ENCODE data around the gene DNER.

The DNER gene

DNA sequence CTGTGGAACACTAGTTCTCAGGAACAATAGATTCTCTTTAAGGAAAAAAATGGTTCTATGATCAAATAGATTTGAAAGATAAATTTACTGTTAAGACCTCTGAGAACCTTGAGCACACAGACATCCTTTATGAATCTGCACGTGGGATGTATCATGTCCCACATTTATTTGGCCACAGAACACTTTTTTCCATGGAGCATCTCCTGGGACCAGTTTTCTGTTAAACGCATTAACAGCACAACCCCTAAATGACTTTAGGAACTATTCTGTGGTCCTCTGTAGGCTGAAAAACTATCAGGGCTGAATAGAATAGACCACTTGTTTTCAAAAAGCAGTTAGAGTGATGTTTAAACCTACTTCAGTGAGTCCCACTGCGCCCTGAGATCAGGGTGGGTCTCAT, 311.1 kb downstream of the DNER start:
- H3K4me3 ChIP-seq (ENCODE audit: low read depth, low read length), result no peak overlapping the region
- DNase-seq (ENCODE audit: low read depth), result no peak
- TF ChIP-seq POLR2A (IDR thresholded peaks at IDR 0.05; ENCODE audit: extremely low read depth, insufficient read length), result no peak
- TF ChIP-seq MAX (IDR thresholded peaks at IDR 0.05; ENCODE audit: low read depth, low read length), result no peak
- no peak for TF ChIP-seq MYC (IDR thresholded peaks at IDR 0.05; ENCODE audit: low read depth, low read length)

DNA sequence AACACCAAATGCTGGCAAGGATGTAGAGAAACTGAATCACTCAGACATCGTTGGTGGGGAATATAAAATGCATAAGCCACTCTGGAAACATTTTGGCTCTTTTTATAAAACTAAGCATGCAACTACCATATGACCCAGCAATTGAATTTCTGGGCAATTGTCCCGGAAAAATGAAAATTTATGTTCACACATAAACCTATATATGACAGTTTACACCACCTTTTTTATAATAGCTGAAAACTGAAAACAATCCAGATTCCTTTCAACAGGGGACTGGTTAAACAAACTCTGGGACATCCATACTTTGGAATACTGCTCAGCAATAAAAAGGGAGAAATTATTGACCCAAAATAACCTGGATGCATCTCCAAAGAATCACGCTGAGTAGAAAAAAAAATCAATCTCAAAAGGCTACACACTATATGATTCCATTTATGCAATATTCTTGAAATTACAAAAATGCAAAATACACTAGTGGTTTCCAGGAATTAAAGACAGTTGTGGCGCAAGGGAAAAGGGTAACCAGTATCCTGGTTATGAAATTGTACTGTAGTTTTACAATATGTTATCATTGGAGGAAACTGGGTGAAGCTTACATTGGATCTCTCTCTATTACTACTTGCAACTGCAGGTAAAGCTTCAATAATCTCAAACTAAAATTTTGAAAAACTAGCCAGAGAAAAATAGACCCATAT, 313.0 kb downstream of the DNER start:
- H3K4me3 ChIP-seq (ENCODE audit: low read depth, low read length), result no peak overlapping the region
- no peak for DNase-seq (ENCODE audit: low read depth)
- TF ChIP-seq POLR2A (IDR thresholded peaks at IDR 0.05; ENCODE audit: extremely low read depth, insufficient read length) (no peak), MAX (IDR thresholded peaks at IDR 0.05; ENCODE audit: low read depth, low read length) (no peak), MYC (IDR thresholded peaks at IDR 0.05; ENCODE audit: low read depth, low read length) (no peak)
- TF ChIP-seq, protein P1, sequence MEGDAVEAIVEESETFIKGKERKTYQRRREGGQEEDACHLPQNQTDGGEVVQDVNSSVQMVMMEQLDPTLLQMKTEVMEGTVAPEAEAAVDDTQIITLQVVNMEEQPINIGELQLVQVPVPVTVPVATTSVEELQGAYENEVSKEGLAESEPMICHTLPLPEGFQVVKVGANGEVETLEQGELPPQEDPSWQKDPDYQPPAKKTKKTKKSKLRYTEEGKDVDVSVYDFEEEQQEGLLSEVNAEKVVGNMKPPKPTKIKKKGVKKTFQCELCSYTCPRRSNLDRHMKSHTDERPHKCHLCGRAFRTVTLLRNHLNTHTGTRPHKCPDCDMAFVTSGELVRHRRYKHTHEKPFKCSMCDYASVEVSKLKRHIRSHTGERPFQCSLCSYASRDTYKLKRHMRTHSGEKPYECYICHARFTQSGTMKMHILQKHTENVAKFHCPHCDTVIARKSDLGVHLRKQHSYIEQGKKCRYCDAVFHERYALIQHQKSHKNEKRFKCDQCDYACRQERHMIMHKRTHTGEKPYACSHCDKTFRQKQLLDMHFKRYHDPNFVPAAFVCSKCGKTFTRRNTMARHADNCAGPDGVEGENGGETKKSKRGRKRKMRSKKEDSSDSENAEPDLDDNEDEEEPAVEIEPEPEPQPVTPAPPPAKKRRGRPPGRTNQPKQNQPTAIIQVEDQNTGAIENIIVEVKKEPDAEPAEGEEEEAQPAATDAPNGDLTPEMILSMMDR (IDR thresholded peaks at IDR 0.05; ENCODE audit: low read depth, low read length), result no peak

DNA sequence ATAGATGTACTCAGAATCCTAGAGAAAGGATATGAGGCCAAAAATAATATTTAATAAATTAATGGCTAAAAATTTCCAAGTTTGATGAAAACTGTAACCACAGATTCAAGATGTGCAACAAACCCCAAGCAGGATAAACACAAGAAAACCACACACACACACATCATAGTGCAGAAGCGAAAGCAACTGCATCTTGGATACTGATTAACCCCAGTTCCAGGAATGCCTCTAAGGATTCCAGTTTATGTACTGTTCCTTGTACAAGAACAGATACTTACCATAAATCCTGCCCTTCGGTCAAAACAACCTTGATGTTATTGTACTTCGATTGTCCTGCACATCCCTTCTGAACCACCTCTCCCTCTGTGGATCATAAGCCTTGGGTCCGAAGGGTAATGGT, 320.4 kb downstream of the DNER start:
- no peak for DNase-seq (ENCODE audit: low read depth)
- no peak overlapping the region for H3K4me3 ChIP-seq (ENCODE audit: low read depth, low read length)
- no peak for TF ChIP-seq MYC (IDR thresholded peaks at IDR 0.05; ENCODE audit: low read depth, low read length)

DNA sequence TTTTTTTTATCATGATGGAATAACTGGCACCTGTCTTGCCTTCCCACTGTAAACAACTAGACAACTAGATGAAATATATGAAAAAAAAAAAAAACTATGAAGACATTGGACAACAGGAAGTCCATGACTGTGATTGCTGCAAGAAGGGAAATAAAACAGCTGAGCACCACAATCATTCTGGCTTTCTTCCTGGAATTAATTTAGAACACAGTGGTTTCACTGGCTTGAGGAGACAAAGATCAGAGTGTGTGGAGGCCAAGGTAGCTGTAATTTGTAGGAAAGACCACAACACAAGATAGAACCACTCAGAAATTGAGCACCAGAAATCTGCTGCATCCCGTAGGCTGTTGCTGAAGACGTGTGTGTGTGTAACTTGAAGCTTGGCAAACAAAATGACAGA, 322.2 kb downstream of the DNER start:
- no peak for DNase-seq (ENCODE audit: low read depth)
- no peak overlapping the region for H3K4me3 ChIP-seq (ENCODE audit: low read depth, low read length)
- TF ChIP-seq MYC (IDR thresholded peaks at IDR 0.05; ENCODE audit: low read depth, low read length) (no peak), POLR2A (IDR thresholded peaks at IDR 0.05; ENCODE audit: extremely low read depth, insufficient read length) (no peak), MAX (IDR thresholded peaks at IDR 0.05; ENCODE audit: low read depth, low read length) (no peak)
- TF ChIP-seq, protein P1 (IDR thresholded peaks at IDR 0.05; ENCODE audit: low read depth, low read length), result no peak

- no peak overlapping the region for H3K4me3 ChIP-seq (ENCODE audit: low read depth, low read length)
- no peak for DNase-seq (ENCODE audit: low read depth)
- TF ChIP-seq MAX (IDR thresholded peaks at IDR 0.05; ENCODE audit: low read depth, low read length), result no peak
- no peak for TF ChIP-seq MYC (IDR thresholded peaks at IDR 0.05; ENCODE audit: low read depth, low read length)
- TF ChIP-seq, protein P1 (IDR thresholded peaks at IDR 0.05; ENCODE audit: low read depth, low read length), result no peak
- no peak for TF ChIP-seq POLR2A (IDR thresholded peaks at IDR 0.05; ENCODE audit: extremely low read depth, insufficient read length)
Observed at GRCh38 chr2:229388731-229389130, 325.6 kb downstream of the DNER start.

- TF ChIP-seq MYC (IDR thresholded peaks at IDR 0.05; ENCODE audit: low read depth, low read length) (no peak), POLR2A (IDR thresholded peaks at IDR 0.05; ENCODE audit: extremely low read depth, insufficient read length) (no peak), MAX (IDR thresholded peaks at IDR 0.05; ENCODE audit: low read depth, low read length) (no peak)
- TF ChIP-seq, protein P1 (IDR thresholded peaks at IDR 0.05; ENCODE audit: low read depth, low read length), result no peak
- H3K4me3 ChIP-seq (ENCODE audit: low read depth, low read length), result no peak overlapping the region
- DNase-seq (ENCODE audit: low read depth), result no peak
Observed at GRCh38 chr2:229387866-229388265, 326.5 kb downstream of the DNER start.

Data from NB4 (cell line).